AG09309 (cell line): ENCODE results near the gene PHYHIPL.
A peak's percentile ranks its signal among the peaks of the same experiment; 100 is the strongest.
"Not testable (repeated sequence)": the region's sequence is repeated elsewhere in the genome, so short reads cannot be mapped to it uniquely, and the experiment has no call there.

Experiments used
- DNase-seq: peaks from one replicate; pipeline ENCODE4 v3.0.0-alpha.2; 2010; ENCODE audit warnings: low read depth
- H3K4me3 ChIP-seq: 2 replicates; pipeline ENCODE4 v1.5.1; 2011; ENCODE audit warnings: mild to moderate bottlenecking, low read depth, low read length, moderate library complexity; ENCODE audit not compliant: control insufficient read depth
- CTCF ChIP-seq: IDR thresholded peaks from 2 replicates; pipeline ENCODE4 v1.5.1; 2011; ENCODE audit warnings: mild to moderate bottlenecking, low read depth, low read length, inconsistent platforms; ENCODE audit not compliant: insufficient read depth, control insufficient read depth; ENCODE audit errors: missing control alignments

The PHYHIPL gene

GRCh38 chr10:59234816-59235429 lies 58.5 kb downstream of the PHYHIPL start:
- DNase-seq: peak; percentile 4
- TF ChIP-seq CTCF: peak; percentile 66
- no peak overlapping the region for H3K4me3 ChIP-seq

GRCh38 chr10:59236064-59236697 lies 59.7 kb downstream of the PHYHIPL start:
- TF ChIP-seq CTCF: no peak
- H3K4me3 ChIP-seq: no peak overlapping the region
- no peak for DNase-seq

- TF ChIP-seq CTCF: no peak
- DNase-seq: no peak
These were observed 61.3 kb downstream of the PHYHIPL start for GRCh38 chr10:59237775-59238174.

GRCh38 chr10:59239108-59239507 lies 62.7 kb downstream of the PHYHIPL start:
- not testable (repeated sequence) for DNase-seq, H3K4me3 ChIP-seq

More at GRCh38 chr10:59237775-59238174, 61.3 kb downstream of the PHYHIPL start:
- no peak overlapping the region for H3K4me3 ChIP-seq

GRCh38 chr10:59240582-59241183 lies 64.2 kb downstream of the PHYHIPL start:
- peak; percentile 51 for TF ChIP-seq CTCF
- H3K4me3 ChIP-seq: no peak overlapping the region
- DNase-seq: peak; percentile 3

GRCh38 chr10:59242057-59242456 lies 65.6 kb downstream of the PHYHIPL start:
- no peak for DNase-seq
- H3K4me3 ChIP-seq: no peak overlapping the region
- no peak for TF ChIP-seq CTCF

- TF ChIP-seq CTCF: no peak
- no peak overlapping the region for H3K4me3 ChIP-seq
- no peak for DNase-seq
These were observed 66.5 kb downstream of the PHYHIPL start for GRCh38 chr10:59242991-59243390.
